Amniotic stem cell (primary cell): ENCODE data around the gene SLC30A3.
"Not testable (repeated sequence)": the region's sequence is repeated elsewhere in the genome, so short reads cannot be mapped to it uniquely, and the experiment has no call there.

Experiments used
- DNase-seq: peaks from one replicate; lab custom pipeline; 2025; lab: John Stamatoyannopoulos, UW

SLC30A3 gene

GRCh38 chr2:27285481-27285880, 22.6 kb upstream of the SLC30A3 start:
- no peak for DNase-seq

- DNase-seq = no peak
Observed at GRCh38 chr2:27284996-27285395, 22.1 kb upstream of the SLC30A3 start.

- no peak for DNase-seq
Observed at GRCh38 chr2:27282892-27283291, 20.0 kb upstream of the SLC30A3 start.

GRCh38 chr2:27281855-27282559, 19.2 kb upstream of the SLC30A3 start, which contains the start of gene TRIM54:
Gene TRIM54 (plus strand): TSS chr2:27282429. CDS start chr2:27282732, 303 bp downstream.
- no peak for DNase-seq

GRCh38 chr2:27281442-27281841, 18.6 kb upstream of the SLC30A3 start:
- no peak for DNase-seq

GRCh38 chr2:27280826-27281225, 18.0 kb upstream of the SLC30A3 start:
- DNase-seq = no peak

DNA sequence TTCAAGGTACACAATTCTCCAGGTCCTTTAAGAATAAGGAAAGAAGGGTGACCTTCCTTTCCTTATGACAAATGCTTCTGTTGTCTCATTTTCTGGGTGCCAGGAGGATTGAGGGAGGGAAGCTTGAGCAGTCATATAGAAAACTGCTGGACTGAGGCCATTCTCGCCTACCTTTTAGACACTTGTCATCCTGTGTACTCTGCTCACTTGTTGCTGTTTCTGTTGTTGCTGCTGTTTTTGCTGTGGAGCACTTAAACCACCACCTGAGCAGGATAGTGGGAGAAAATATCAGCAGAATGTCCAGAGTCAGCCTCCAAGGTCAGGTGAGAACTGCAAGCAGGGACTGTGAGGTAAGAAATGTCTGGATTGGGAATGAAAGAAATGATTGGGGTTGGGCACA, 15.2 kb upstream of the SLC30A3 start:
- DNase-seq = no peak

DNA sequence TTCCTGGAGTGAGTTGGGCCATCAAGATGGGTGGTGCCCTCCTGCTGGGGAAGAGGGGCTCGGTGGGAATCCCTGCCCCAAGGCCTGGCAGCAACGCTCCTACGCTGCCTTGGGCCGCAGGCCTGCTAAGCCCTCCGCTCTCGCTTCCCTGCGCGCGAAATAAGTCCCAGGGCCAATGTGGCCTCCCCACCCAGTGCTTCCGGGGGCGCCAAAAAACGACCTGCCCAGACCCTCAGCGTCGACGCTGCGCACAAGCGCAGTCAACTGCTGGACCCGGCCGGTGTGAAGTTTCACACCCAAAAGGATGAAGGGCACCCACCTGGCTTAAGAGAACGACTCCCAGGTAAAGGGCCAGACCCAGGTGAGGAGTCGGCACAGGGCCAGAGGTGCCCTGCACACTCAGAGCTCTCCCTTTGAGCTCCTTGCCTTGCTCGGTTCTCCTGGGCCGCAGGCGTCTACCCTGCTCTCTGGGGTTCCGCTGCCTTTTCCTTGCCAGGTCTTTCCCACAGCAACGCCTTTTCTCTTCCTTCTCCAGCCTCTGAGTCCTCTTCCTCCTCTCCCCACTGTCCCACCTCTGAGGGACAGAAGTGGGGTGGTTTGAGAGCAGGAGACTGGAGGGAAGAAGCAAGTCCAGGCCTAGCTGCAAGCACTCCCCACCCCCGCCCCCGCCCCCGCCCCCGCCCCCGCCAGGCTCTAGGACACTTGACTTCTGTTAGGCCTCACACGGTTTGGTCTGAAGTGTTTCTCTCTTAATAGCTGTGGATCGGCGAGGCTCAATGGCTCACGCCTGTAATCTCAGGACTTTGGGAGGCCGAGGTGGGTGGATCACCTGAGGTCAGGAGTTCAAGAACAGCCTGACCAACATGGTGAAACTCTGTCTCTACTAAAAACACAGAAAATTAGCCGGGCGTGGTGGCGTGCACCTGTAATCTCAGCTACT, 12.6 kb upstream of the SLC30A3 start, which contains the start of gene DNAJC5G:
TSS of gene DNAJC5G (plus strand) at position 223 of the 940 bp plus-strand sequence. CDS start 1,296 bp downstream, outside the sequence.
- DNase-seq = no peak

- DNase-seq = not testable (repeated sequence)
Observed at GRCh38 chr2:27272537-27273522, 10.0 kb upstream of the SLC30A3 start.

DNA sequence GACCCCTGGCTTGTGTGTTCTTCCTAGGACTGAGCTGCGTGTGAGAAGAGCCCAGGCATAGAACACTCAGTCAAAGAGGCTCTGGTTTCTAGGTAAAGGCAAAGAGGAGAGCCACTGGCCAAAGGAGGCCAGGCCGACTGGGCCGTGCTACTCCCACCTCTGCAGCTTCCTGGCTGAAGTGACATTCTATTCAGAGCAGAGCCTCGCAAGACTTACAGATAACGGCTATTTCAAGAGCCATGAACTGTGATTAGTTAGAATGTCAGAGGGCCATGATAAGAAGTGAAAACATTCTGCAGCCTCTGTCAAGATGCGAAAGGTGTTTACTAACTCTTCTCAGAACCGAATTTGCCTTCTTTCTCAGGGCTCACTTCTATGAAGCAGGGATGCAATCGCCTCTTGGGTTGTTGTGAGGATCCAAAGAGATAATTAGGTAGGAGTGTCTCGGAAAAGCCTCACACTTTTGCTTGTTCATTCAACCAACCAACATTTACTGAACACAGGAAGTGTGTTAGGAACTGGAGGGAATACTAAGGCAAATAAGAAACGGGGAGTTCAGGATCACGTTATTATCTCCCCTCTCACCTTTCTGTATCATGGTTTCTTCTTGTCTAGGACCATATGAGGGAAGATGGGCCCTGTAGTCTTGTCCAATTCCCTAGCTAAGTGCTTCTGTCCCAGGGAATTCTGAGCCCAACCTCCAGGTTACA, 8.9 kb upstream of the SLC30A3 start:
- no peak for DNase-seq

- no peak for DNase-seq
Observed at GRCh38 chr2:27270670-27271069, 7.8 kb upstream of the SLC30A3 start.

GRCh38 chr2:27270131-27270530, 7.3 kb upstream of the SLC30A3 start:
- no peak for DNase-seq

- DNase-seq = not testable (repeated sequence)
Observed at GRCh38 chr2:27268296-27268695, 5.4 kb upstream of the SLC30A3 start.

DNA sequence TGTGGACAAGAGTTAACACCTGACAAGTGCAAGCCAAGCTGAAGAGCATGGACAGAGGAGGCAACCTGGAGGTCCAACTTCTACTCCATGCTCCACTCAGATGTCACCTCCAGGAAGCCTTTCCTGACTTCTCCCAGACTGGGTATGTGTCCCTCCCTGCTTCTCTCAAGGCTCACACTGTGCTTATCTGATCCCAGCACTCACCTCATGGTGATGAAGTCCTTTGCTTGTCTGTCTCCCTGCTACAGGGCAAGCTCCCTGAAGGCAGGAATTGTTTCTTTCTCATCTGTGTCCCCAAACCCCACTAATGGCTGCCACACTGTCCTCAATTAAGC, 2.7 kb upstream of the SLC30A3 start:
- no peak for DNase-seq

DNA sequence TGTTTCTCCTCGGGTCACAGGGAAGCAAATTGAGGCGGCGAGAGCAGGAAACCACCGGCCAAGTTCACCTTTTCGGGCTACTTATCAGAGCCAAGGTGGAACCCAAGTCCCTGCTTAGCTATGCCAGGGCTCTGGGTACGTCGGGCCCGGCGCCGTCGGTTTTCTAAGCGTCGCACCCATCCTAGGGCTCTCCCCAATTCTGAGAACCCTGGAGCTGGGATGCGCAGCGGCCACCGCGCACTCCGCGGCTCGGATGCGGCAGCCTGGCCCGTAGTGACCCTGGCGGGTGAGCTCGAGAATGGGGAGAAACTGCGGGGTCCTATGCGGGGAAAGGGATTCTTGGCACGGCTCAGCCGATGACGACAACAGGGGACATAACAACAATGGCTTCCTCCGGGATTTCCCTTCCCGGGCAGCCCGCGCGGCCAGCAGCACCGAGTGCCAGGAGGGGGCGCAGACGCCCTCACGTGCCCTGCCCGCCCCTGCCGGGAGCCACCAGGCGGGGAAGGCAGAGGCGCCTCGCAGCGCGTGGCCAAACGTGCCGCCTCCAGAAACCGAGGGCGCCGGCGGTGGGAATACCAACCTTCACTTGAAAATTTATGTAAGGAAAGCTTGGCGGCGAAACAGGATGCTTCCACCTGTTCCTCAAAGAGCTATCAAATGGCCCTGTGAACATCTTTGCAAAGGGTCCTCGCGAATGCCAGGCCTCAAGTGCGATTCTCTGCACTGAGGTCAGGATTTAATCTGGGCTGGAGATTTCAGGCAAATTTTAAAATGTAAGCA, 2.1 kb upstream of the SLC30A3 start:
- no peak for DNase-seq

DNA sequence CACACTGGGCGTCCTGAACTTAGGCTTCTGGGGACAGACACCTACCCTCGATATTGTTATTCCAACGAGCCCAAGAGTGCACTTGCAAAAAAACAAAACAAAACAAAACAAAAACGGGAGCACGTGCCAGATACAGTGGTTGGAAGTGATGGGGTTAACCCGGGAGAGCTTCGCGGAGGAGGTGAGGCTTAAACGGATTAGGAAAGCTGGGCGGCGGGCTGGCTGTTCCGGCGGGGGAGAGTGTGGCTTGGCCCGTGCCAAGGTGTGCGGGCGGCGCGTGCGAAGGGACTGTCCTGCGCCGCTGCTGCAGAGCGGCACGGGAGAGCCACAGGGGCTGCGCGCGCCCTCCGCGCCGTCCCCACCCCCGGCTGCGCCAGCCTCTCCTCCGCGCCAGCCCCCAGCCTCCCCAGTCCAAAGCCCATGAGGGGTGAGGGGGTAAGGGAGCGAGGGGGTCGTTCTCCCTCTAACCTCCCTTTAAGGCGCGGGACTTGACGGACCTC, 1.5 kb upstream of the SLC30A3 start:
- DNase-seq = no peak

GRCh38 chr2:27263287-27264252, 723 bp upstream of the SLC30A3 start:
- no peak for DNase-seq

DNA sequence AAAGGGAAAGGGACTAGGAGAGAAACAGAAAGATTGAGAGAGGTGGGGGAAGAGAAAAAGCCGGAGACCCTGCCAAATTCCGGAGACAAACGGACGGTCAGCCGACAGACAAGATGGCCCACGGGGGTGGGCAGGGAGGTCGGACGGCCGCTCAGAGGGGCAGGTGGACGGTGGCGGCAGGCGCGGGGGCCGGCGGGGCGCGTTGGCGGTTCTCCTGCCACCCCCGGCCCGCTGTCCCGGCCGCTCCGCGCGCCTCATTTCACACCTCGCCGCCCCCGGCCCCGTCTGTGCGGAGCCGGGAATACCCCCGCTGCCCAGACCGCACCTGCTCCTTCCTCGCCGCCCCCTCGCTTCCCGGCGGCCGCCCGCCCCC, 935 bp downstream of the SLC30A3 start:
- DNase-seq = no peak
